ENCODE measurements around the gene PPFIBP1.
"Not testable (repeated sequence)": the region's sequence is repeated elsewhere in the genome, so short reads cannot be mapped to it uniquely, and the experiment has no call there.

PPFIBP1 gene

GRCh38 chr12:27566626-27567025 lies 42.6 kb downstream of the PPFIBP1 start:
- no peak for DNase-seq (ENCODE audit: low spot score)

- no peak for DNase-seq (ENCODE audit: low spot score)
Measured at GRCh38 chr12:27571463-27571862, 47.5 kb downstream of the PPFIBP1 start.

DNA sequence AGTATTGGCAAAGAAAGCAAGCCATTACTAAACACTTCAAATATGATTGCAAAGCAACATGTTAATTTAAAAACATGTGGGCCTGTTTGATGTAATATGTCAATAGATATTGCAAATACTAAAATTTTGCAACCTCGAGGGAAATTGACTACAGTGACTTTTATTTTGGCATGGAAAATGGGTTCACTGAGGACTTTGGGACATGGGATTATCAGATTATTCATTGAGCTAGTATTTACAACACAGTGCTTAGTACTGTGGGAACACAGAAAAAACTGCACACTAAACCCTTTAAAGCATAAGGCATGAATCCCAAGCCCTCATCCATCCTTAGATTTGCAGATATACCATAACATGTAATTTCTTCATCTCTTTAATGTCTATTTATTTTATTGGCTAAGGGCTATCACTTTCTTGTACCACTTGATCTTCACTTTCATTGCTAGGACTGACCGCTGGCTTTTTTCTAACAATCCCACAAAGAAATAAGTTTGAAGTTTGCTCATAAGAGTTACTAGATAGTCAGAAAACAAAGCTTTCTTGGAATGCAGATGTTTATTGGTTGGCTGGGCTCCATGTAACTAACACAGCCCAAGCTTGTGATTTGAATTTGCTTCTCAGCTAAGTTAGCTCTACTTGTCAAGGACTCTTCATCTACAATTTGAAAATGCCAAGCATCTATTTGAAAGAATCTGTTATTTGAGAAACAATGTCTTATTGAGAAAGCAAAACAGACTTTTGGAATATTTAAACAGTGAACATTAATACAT lies 48.7 kb downstream of the PPFIBP1 start:
- no peak for DNase-seq (ENCODE audit: low spot score)

DNA sequence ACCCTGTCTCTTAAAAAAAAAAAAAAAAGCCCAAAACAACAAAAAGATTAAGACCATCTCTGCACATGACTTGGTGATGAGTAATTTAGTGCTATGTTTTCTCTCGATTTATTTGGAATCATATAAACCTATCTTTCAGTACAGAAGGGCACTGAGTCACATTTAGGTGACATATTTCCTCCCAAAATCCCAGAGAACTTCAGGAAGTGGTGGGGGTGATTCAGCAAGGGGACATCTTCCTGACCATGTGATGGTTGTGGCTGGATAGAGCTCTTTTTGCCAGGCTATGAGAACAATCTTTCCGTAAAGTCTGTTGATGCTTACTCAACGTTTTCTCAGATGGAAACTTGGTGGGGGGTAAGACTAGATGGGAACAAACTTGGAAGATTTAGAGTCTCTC lies 50.0 kb downstream of the PPFIBP1 start:
- DNase-seq (ENCODE audit: low spot score): no peak

- DNase-seq (ENCODE audit: low spot score): no peak
Measured at GRCh38 chr12:27575090-27575761, 51.2 kb downstream of the PPFIBP1 start.

GRCh38 chr12:27575762-27576118 lies 51.7 kb downstream of the PPFIBP1 start:
- DNase-seq (ENCODE audit: low spot score): no peak

DNA sequence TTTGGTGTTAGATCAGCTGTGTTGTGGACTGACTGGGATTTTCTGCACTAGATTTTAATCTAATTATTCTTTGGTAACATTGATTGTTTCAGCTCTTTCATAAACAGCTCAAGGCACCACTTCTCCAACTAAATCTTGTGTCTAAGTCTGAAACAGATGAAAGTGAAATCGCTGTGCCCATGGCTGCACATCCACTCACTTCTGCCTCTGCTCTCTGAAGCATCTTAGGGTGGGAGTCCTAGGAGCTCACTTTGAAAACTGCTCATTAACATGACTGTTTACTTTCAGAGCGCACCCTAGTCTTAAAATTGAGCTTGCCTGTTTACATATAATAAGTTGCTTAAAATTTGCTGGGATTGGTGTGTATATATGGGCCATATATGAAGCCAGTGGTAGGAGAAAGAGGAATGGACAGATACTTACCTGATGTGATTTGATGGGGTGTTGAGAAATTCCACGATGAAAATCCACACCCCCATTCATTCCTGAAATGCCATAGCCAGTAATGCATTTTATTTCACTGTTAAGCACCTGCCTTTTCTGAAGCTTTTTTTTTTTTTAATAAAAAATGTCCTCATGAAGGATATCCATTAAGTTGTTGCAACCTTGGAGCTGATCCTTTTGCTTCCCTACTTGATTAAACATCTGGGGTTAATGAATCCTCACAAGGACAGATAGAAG lies 52.8 kb downstream of the PPFIBP1 start:
- DNase-seq (ENCODE audit: low spot score): no peak

GRCh38 chr12:27577688-27578087 lies 53.7 kb downstream of the PPFIBP1 start:
- no peak for DNase-seq (ENCODE audit: low spot score)

DNA sequence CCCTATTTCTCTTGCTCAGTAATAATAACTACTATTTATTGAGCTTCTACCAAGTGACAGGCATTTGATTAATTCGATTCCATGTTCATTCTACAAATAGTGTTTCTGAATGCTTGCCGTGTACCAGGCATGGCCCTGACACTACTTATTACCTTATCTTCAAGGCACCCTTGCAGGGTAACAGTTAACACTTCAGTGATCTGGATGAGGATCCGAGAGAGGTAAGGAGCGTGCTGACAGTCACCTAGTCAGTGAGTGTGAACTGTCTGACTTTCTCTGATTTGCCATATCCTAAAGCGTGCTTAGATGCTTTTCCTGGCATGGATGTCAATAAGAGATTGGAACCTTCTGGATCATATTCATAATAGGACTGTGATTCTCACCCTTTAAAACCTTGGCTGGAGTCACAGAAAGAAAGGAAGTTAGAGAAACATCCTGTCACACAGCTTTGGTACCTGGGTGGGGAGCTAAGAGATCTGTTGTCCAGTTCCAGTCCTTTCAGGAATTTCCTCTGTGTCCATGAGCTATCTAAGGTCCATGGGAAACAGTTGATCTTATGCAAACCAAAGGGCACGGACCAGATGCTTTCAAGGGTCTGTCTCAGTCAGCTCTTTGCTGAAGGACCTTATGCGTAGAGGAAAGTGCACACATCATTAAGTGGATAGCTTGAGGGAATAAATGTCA lies 54.8 kb downstream of the PPFIBP1 start:
- no peak for DNase-seq (ENCODE audit: low spot score)

DNA sequence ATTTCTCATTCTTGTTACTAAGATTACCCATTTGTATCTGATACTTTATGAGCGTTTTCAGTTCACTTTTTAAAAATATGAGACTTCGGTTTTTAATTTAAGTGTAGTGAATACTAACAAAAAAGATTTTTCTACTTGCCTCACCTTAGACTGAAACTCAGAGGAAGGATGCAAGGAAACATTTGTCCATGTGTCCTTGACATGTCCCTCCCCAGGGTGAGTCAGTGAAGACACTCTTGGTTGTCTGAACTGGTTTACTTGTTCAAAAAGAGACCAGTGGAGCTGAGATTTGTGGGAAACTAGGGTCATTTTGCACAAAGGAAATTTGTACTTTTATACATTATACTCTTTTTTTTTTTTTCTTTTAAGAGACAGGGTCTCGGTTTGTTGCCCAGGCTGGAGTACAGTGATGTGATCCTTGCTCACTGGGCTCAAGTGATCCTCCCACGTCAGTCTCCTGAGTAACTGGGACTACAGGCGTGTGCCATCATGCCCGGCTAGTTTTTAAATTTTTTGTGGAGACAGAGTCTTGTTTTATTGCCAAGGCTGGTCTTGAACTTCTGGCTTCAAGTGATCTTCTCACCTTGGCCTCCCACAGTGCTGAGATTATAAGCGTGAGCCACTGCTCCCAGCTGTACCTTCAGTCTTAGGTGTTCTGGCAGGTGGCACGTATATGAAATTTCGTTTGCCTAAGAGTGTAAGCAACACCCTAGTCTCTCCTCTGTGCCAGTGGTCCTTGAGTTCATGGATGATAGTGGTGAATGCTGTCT lies 56.7 kb downstream of the PPFIBP1 start:
- no peak for DNase-seq (ENCODE audit: low spot score)

GRCh38 chr12:27581331-27581671 lies 57.3 kb downstream of the PPFIBP1 start:
- not testable (repeated sequence) for DNase-seq (ENCODE audit: low spot score)

GRCh38 chr12:27581833-27582232 lies 57.8 kb downstream of the PPFIBP1 start:
- DNase-seq (ENCODE audit: low spot score): not testable (repeated sequence)

DNA sequence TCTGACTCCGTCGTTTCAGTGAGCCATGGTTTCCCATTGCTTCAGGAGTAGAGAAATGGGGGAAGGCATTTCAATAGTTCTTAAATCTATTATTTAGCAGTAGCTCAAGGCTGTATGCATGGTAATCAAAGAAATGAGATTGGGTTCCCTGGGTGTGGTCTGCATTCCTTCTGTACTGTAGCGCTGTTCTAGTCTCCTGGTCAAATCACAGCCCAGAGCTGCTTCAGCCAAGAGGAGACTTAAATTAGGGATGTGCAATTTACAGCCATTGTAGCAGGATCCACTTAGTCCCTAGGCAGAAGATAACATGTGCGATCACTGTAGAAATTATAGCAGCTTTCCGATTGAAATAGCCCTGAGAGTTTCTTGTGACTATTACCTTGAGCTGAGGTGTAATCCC lies 58.4 kb downstream of the PPFIBP1 start:
- DNase-seq (ENCODE audit: low spot score): not testable (repeated sequence)

- DNase-seq (ENCODE audit: low spot score): no peak
Measured at GRCh38 chr12:27583057-27583797, 59.2 kb downstream of the PPFIBP1 start.

DNA sequence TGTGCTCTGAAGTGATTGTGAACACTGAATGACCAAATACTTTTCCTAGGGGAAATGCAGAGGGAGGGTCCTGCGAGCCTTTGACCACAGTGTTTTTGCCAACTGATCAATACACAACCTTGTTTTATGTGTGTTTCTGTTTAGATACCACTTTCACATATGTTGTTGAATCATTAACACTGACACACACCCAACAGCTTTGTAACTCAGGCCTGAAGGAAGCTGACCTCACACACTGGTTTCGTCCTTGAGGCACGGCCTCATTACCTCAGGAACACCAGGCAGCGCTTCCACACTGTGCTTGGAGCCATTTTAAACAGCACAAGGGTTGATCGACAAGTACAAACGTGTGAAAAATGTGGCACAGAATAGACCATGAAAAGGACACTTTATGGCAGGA lies 60.0 kb downstream of the PPFIBP1 start:
- DNase-seq (ENCODE audit: low spot score): no peak

- no peak for DNase-seq (ENCODE audit: low spot score)
Measured at GRCh38 chr12:27585739-27586265, 61.8 kb downstream of the PPFIBP1 start.

DNA sequence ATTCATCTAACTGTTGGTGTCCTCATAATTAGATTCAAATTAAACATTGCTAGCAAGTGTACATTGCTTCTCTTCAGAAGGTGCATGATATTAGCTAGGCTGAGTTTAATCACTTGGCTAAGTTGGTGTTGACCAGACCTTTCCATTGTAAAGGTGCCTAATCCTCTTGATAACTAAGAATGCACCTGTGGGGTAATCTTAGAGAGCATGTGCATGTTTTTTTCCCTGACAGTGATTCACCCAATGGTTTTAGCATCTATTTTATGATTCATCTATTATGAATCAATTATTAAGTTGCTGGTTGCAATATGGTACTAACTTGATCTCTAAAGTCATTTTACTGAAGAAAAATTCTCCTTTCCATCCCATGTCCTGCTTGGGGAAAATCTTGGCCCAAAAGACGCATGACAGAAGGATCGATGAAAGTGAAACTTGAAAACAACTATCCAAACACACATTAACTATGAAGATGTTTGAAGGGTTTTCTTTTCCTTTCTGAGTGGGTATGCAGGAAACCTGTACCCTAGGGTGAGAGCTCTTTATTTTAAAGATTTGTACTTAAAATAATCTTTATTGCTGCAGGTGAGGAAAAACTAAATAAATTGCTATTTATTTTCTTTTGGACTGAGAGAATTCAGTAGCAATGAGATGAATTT lies 64.2 kb downstream of the PPFIBP1 start:
- not testable (repeated sequence) for DNase-seq (ENCODE audit: low spot score)

DNA sequence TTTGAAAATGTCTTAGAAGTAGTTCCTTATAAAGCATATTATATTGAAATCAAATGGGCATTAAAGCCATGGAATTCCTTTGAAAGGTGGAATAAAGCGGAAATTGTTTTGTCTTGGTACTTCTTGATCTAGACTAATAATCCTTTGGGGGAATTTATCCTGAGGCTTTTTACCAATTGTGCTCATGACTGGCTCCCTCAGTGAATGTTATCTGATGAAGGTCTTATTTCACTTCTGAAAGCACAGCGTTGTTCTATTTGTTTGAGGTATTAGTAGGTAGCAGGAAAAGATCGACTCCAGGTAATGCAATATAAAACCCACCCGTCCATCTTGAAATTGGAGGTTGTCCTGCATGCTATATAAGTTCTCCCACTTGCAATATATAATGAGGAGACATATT lies 64.8 kb downstream of the PPFIBP1 start:
- no peak for DNase-seq (ENCODE audit: low spot score)

GRCh38 chr12:27589419-27589818 lies 65.4 kb downstream of the PPFIBP1 start:
- DNase-seq (ENCODE audit: low spot score): no peak

DNA sequence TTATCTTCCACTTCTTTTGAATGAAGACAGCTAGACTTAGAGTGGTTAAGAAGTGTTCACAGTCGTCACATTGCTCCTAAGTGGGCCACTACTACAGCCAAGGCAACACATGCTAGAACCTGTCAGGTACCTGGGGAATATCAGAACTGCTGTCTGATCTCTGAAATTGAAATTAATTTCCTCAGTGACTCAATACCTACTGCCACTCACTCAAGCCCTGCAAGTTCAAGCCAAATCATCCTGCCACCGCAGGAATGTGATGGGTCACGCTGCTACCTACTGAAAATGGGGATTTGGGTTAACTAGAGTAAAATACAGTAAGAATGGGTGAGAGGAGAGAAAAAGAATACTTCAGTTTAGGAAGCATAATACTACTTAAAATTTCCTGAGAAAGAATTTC lies 67.7 kb downstream of the PPFIBP1 start:
- DNase-seq (ENCODE audit: low spot score): not testable (repeated sequence)

Data from hematopoietic multipotent progenitor cell treated with erythropoietin and hydrocortisone succinate and interleukin-3 and kit ligand, for 15 days (in vitro differentiated cells).